ENCODE results near the gene PLEKHO2.

GRCh38 chr15:64895285-64896065 is 53.8 kb downstream of the PLEKHO2 start:
- no peak for TF ChIP-seq CTCF (IDR thresholded peaks at IDR 0.05; ENCODE audit: control extremely low read depth in 1 of 3, insufficient read depth in 1 of 3, low read depth in 1 of 3, low read length in 3 of 3)
- no peak for TF ChIP-seq KDM1A (IDR thresholded peaks at IDR 0.05; ENCODE audit: borderline replicate concordance, low read length)

All from H1 (cell line).